DND-41 (cell line): ENCODE data around the gene MTREX.

Experiments
- EZH2 ChIP-seq: IDR thresholded peaks from 3 replicates; pipeline ENCODE4 v1.6.1; 2012; ENCODE audit warnings: borderline replicate concordance, low read depth, mild to moderate bottlenecking, moderate library complexity, low read length, inconsistent platforms; ENCODE audit not compliant: severe bottlenecking
- TF ChIP-seq, protein P1 (sequence below): IDR thresholded peaks from 2 replicates; pipeline ENCODE4 v1.5.1; 2012; ENCODE audit warnings: borderline replicate concordance, low read length, moderate library complexity, mild to moderate bottlenecking; ENCODE audit not compliant: poor library complexity, severe bottlenecking; ENCODE audit errors: extremely low read depth

- TF ChIP-seq, protein P1, sequence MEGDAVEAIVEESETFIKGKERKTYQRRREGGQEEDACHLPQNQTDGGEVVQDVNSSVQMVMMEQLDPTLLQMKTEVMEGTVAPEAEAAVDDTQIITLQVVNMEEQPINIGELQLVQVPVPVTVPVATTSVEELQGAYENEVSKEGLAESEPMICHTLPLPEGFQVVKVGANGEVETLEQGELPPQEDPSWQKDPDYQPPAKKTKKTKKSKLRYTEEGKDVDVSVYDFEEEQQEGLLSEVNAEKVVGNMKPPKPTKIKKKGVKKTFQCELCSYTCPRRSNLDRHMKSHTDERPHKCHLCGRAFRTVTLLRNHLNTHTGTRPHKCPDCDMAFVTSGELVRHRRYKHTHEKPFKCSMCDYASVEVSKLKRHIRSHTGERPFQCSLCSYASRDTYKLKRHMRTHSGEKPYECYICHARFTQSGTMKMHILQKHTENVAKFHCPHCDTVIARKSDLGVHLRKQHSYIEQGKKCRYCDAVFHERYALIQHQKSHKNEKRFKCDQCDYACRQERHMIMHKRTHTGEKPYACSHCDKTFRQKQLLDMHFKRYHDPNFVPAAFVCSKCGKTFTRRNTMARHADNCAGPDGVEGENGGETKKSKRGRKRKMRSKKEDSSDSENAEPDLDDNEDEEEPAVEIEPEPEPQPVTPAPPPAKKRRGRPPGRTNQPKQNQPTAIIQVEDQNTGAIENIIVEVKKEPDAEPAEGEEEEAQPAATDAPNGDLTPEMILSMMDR: no peak
- no peak for TF ChIP-seq EZH2
Observed at GRCh38 chr5:55303238-55303690, 4.5 kb upstream of the MTREX start.
